Right lobe of liver (tissue), 6 donors: ENCODE data around the gene CUBN. TPM values are rescaled to one million over a fixed set of nuclear protein-coding genes. Genes with fewer than 3 reads are reported as not detected.

Experiments used
- ATAC-seq, 4 donors: fragments of 200-7000 bp; cut with Tn5 transposase; one replicate each; pipeline ENCODE4 v1.9.1; 2020; ENCODE audit warnings: mild to moderate bottlenecking in 4 of 4, moderate library complexity in 4 of 4
- DNase-seq, 3 donors: peaks; one replicate each; pipeline ENCODE4 v3.0.0-alpha.2; 2020
- H3K27ac ChIP-seq, 3 donors: fragments of 200-600 bp; one replicate each; pipeline ENCODE4 v1.8.0; 2022
- H3K27me3 ChIP-seq, 2 donors: fragments of 200-600 bp; one replicate each; pipeline ENCODE4 v1.8.0; 2022
- H3K36me3 ChIP-seq, 4 donors: fragments of 200-600 bp; sonication (generic) in 1 of 4; one replicate each; pipeline versions ENCODE4 v1.5.1 to v1.8.0; 2017 to 2022; ENCODE audit warnings: control low read depth in 1 of 4
- H3K4me1 ChIP-seq, 4 donors: fragments of 200-600 bp; sonication (generic) in 1 of 4; one replicate each; pipeline versions ENCODE4 v1.5.1 to v1.8.0; 2017 to 2022; ENCODE audit warnings: control low read depth in 1 of 4
- H3K4me3 ChIP-seq, 3 donors: fragments of 200-600 bp; one replicate each; pipeline ENCODE4 v1.8.0; 2022
- H3K9me3 ChIP-seq, 4 donors: fragments of 200-600 bp; sonication (generic) in 1 of 4; one replicate each; pipeline versions ENCODE4 v1.5.1 to v1.8.0; 2017 to 2022; ENCODE audit warnings: control low read depth in 1 of 4
- POLR2A ChIP-seq: fragments of 450-650 bp; IDR thresholded peaks from one replicate; pipeline ENCODE4 v1.6.1; 2017; ENCODE audit warnings: antibody characterized with exemption, mild to moderate bottlenecking
- WGBS: methylation state at CpG from one replicate; pipeline ENCODE4 v1.1.6; 2018; ENCODE audit warnings: low coverage, low lambda C conversion rate; ENCODE audit not compliant: insufficient coverage; ENCODE audit errors: missing lambda C conversion rate; 5-methylcytosine and 5-hydroxymethylcytosine counted together
- intact Hi-C, 2 donors: fragments of 100-400 bp; cut with DNase I; formaldehyde crosslinking; loops; one replicate each; pipeline versions ENCODE4 v1.11.2 to v1.14.1; 2022
- long read RNA-seq: library from polyadenylated mRNA; unstranded; transcript quantifications from one replicate; pipeline ENCODE4 v2.0.0, GENCODE V29; 2019
- total RNA-seq, 6 experiments: library from RNA; depleted of rRNA in 2 of 6; stranded (reverse); fragments of >200 nt in 2 of 6; fragmentation: NEBNext Ultra II Directional in 3 of 6; extraction: Animal tissue kit (Norgen Biotek cat#: 25700) in 3 of 6; gene quantifications; one replicate each; pipeline versions ENCODE4 v1.1.0 to v1.2.4, GENCODE V29; 2016 to 2023
- TF ChIP-seq, protein P1 (sequence below), 4 donors: fragments of 200-600 bp in 3 of 4; fragments of 450-650 bp in 1 of 4; IDR thresholded peaks; one replicate each; pipeline versions ENCODE4 v1.5.1 to v1.8.0; 2016 to 2022; ENCODE audit warnings: antibody characterized with exemption in 4 of 4, mild to moderate bottlenecking in 2 of 4
- donor health status: DM: no; HTN: yes; CAD: no.
- donor health status: DM: no; HTN: no; CAD: no.
- donor health status: DM: no; HTN: no; CAD: no.
- donor health status: DM: no; HTN: yes; CAD: no.
- donor health status: DM: no; HTN: yes; CAD: no.

CUBN gene
- total RNA-seq, result under 1 TPM; 0.07 to 0.74 (median 0.27) TPM
- long read RNA-seq, result 0 reads

DNA sequence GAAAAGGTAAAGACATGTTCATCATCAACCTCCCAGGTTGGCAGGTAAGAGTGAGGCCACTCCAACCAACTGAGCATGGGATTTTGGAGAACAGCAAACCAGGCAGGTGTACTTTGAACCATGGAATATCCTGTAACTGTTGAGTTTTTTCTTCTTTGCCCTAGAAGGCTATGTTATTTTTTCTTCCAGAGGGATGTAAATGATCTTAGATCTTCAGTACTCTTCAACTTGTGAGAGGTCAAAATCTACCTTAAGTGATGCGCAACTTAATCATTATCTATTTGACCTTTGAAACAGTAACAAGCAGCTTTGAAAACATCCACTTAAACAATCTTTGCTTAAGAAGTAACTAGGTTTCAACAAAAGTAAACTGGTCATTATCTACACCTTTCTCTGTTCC is at the start of gene CUBN:
TSS of gene CUBN (minus strand) at position 71 of the 400 bp plus-strand sequence. CDS start at position 25, 46 bp downstream.
- 92% methylated on average over 1 of the region's 1 CpG for WGBS
- TF ChIP-seq, protein P1, sequence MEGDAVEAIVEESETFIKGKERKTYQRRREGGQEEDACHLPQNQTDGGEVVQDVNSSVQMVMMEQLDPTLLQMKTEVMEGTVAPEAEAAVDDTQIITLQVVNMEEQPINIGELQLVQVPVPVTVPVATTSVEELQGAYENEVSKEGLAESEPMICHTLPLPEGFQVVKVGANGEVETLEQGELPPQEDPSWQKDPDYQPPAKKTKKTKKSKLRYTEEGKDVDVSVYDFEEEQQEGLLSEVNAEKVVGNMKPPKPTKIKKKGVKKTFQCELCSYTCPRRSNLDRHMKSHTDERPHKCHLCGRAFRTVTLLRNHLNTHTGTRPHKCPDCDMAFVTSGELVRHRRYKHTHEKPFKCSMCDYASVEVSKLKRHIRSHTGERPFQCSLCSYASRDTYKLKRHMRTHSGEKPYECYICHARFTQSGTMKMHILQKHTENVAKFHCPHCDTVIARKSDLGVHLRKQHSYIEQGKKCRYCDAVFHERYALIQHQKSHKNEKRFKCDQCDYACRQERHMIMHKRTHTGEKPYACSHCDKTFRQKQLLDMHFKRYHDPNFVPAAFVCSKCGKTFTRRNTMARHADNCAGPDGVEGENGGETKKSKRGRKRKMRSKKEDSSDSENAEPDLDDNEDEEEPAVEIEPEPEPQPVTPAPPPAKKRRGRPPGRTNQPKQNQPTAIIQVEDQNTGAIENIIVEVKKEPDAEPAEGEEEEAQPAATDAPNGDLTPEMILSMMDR (IDR thresholded peaks at IDR 0.05), result no peak
- TF ChIP-seq POLR2A, result no peak
- no peak within 1 kb of the TSS for H3K4me3 ChIP-seq

DNA sequence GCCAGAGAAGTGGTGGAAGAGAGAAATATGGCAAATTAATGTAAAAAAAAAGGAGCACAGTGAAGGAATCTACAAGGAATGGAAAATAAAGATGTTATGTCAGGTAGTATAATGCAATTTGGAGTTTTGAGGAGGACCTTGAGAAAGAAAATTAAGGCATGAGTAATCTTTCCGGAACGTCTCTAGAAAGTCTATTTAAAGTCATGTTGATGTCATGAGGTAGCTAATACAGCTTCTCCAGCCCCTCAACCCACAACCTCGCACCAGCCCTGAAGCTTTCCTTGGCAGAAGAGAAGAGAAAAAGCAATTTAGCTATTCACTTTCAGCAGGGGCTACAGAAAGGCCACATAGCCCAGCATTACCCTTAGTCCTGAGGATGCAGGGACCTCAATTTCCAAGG is 49.4 kb upstream of the CUBN start:
- no peak overlapping the region for H3K4me3 ChIP-seq
- WGBS, result 58% methylated on average over 3 of the region's 3 CpGs
- intact Hi-C loops, result no loop called here

More for the DNA sequence above, at the start of gene CUBN:
- no peaks in the 10 kb centered on the region for H3K9me3 ChIP-seq
- H3K4me1 ChIP-seq, result no peaks in the 10 kb centered on the region
- H3K27me3 ChIP-seq, result no peaks in the 10 kb centered on the region
- DNase-seq (no peak), ATAC-seq (no peak)
- no peak within 1 kb of the TSS for H3K27ac ChIP-seq
- intact Hi-C loops, result no loop called here
- H3K36me3 ChIP-seq, result no peaks in the 10 kb centered on the region

DNA sequence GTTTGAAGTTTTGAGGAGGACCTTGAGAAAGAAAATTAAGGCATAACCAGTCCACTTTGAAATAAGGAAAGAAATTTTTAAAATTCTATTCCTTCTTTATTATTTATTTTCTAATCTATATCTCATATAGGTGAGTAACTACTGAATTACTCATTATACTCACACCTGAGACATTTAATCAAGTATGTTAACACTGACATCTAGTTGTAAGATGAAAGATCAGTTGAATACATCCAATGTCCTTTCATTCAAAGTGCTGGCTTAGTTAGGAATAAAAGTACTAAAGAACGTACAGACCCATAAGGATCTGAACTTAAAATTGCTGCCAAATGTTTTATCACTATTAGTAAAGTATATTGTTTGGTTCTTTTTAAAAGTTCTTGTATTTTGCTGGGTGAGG is 48.4 kb upstream of the CUBN start:
- intact Hi-C loops, result no loop called here
- no peaks in the 10 kb centered on the region for H3K36me3 ChIP-seq
- TF ChIP-seq, protein P1 (IDR thresholded peaks at IDR 0.05), result no peak
- no peak for TF ChIP-seq POLR2A
- no peaks in the 10 kb centered on the region for H3K27me3 ChIP-seq
- ATAC-seq (no peak), DNase-seq (no peak)
- no peaks in the 10 kb centered on the region for H3K4me1 ChIP-seq
- H3K4me3 ChIP-seq, result no peak overlapping the region
- H3K9me3 ChIP-seq, result no peaks in the 10 kb centered on the region
- WGBS, result 64% methylated on average over 1 of the region's 1 CpG
- H3K27ac ChIP-seq, result no peak overlapping the region

More for the DNA sequence above, 49.4 kb upstream of the CUBN start:
- Histone ChIP-seq H3K27ac (no peak overlapping the region), H3K27me3 (no peaks in the 10 kb centered on the region), H3K36me3 (no peaks in the 10 kb centered on the region), H3K9me3 (no peaks in the 10 kb centered on the region), H3K4me1 (no peaks in the 10 kb centered on the region)
- DNase-seq, result no peak
- no peak for ATAC-seq
- TF ChIP-seq POLR2A, result no peak
- TF ChIP-seq, protein P1 (IDR thresholded peaks at IDR 0.05), result no peak

DNA sequence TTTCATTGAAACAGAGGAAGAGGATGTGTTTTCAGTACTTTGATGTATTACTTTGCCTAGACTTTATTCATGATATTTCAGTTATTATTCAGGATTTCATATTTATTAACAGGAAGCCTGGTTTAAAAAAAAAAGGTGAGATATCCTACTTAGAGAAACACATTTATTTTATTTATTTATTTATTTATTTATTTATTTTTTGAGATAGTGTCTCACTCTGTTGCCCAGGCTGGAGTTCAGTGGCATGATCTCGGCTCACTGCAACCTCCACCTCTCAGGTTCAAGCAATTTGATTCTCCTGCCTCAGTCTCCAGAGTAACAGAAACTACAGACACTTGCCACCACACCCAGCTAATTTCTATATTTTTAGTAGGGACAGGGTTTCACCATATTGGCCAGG is 47.4 kb upstream of the CUBN start:
- intact Hi-C loops, result no loop called here
- no peaks in the 10 kb centered on the region for H3K9me3 ChIP-seq
- DNase-seq, result no peak
- H3K4me1 ChIP-seq, result no peaks in the 10 kb centered on the region
- no peaks in the 10 kb centered on the region for H3K27me3 ChIP-seq
- ATAC-seq, result no peak
- 89% methylated on average over 1 of the region's 1 CpG for WGBS
- no peak overlapping the region for H3K27ac ChIP-seq
- no peaks in the 10 kb centered on the region for H3K36me3 ChIP-seq
- no peak overlapping the region for H3K4me3 ChIP-seq
- TF ChIP-seq POLR2A, result no peak

DNA sequence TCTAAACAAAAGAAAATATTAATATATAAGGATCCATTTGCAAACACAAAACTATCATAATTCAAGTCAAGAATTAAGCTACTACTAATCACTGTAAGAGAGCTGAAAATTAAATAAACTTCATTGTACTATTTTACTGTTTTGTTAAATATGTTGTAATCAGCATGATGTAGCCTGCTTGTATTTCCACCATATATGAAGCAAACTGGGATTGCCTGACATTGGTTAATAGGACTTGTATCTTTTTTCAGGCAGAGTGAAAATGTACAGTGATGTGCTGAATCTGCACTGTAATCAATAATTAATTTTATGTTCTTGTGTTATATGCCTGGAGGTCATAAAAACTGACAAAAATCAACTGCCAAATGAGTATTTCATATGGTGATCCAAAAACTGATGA is 46.5 kb upstream of the CUBN start:
- no peak overlapping the region for H3K27ac ChIP-seq
- intact Hi-C loops, result no loop called here
- H3K36me3 ChIP-seq, result no peaks in the 10 kb centered on the region
- H3K4me3 ChIP-seq, result no peak overlapping the region
- no peaks in the 10 kb centered on the region for H3K9me3 ChIP-seq
- H3K27me3 ChIP-seq, result no peaks in the 10 kb centered on the region
- DNase-seq (no peak), ATAC-seq (no peak)
- no peak for TF ChIP-seq POLR2A
- TF ChIP-seq, protein P1 (IDR thresholded peaks at IDR 0.05), result no peak
- H3K4me1 ChIP-seq, result no peaks in the 10 kb centered on the region
